ENCODE results near the gene CD274.
A peak's percentile ranks its signal among the peaks of the same experiment; 100 is the strongest.
"Not testable (repeated sequence)": the region's sequence is repeated elsewhere in the genome, so short reads cannot be mapped to it uniquely, and the experiment has no call there.

Gene CD274

GRCh38 chr9:5438301-5439162, 11.8 kb upstream of the CD274 start:
- no peak for DNase-seq

DNA sequence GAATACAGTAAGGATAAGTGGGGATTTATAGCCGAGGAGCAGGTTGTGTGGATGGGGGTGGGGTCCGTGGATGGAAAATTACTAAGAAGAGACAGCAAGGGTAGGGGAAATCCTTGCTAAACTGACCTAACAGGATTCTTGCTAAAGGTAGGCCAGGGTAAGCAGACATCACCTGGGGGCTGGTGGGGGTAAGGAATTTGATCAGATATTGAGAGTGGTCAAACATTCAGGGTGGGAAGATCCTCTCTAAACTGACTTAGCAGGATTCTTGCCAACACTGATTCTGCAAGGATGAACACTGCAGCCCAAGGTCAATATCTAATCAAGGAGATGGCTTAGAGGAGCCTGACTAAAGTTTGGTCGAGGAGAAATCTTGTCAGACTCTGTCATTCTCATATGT, 9.9 kb upstream of the CD274 start:
- DNase-seq: no peak

DNA sequence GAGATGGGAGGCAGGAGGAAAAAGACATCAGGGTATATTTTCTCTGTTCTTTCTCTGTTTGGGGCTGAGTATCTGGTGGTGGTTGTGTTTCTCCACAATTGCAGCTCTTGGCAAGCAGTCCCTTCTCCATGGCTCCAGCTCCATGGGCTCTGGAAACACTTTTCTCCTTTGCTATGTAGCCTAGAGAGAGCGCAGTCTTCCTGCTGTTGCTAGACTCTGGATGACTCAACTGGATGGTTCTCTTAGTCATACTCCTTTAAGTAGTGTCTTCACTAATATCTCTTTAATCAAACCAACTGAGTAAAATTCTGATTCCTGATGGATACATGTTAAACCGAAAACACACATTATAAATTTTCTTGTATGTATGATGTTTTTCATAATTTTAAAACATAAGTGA, 9.3 kb upstream of the CD274 start:
- no peak for DNase-seq

DNA sequence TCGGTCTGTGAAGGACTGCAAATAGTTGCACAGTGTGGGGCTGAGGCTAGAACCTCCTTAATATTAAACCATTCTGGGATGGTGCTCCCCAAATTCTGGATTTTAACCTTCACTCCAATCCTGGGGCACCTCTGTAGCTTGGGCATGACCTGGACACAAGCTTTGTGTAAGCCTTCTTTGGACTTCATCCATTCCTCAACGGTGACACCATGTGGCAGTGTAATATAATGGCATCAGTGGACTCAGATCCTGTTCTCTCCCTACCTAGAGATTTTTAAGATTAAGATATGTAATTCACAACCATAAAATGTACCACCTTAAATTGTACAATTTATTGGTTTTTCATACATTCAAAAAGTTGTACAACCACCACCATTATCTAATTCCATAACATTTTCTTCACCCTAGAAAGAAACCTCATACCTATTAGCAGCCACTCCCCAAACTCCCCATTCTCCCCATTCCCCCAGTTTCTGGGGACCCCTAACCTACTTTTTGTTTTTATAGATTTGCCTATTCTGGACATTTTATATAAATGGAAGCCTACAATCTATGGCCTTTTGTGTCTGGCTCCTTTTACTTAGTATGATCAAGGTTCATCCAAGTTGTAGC, 7.8 kb upstream of the CD274 start:
- peak; percentile 14 for DNase-seq

- no peak for DNase-seq
Measured at GRCh38 chr9:5443850-5444249, 6.5 kb upstream of the CD274 start.

GRCh38 chr9:5445096-5445495, 5.2 kb upstream of the CD274 start:
- not testable (repeated sequence) for DNase-seq

GRCh38 chr9:5445886-5446285, 4.5 kb upstream of the CD274 start:
- DNase-seq: no peak

DNA sequence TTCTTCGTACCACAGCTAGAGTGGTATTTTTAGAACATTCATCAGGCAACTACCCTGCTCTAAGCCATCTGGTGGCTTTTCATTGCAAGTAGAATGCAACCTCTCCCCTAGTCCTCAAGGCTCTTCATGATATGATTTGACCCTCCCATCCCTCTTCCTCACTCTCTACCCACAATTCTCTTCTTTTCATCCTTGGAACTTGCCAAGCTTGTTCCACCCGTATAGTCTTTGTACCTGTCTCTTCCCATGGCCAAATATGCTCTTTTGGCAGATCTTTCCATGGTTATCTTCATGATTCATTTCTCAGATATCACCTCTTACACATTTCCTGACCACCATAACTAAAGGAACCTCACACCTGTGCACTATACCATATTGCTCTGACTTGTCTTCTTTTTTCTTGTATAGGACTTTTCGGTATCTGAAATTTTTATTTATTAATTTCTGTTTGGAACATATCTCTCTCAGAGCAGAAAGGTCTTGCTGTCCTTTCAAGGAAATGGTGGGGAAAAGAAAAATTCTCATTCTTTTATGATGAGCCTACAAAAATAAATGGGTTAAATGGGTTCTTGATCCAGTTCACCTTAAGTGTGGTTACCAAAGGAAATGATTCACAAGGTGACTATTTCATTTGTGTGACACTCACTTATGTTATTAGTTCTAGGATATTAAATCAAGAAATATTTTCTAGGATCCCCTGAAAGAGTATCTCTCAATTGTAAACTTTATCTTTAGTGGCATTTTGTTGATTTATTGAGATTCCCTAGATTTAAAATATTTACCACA, 3.7 kb upstream of the CD274 start:
- no peak for DNase-seq

GRCh38 chr9:5447337-5447736, 3.0 kb upstream of the CD274 start:
- no peak for DNase-seq

- no peak for DNase-seq
Measured at GRCh38 chr9:5448016-5448415, 2.3 kb upstream of the CD274 start.

GRCh38 chr9:5448461-5449435, 1.6 kb upstream of the CD274 start:
- DNase-seq: no peak

- no peak for DNase-seq
Measured at GRCh38 chr9:5449521-5450358, 602 bp upstream of the CD274 start.

GRCh38 chr9:5452286-5452609, 1.9 kb downstream of the CD274 start:
- no peak for DNase-seq

GRCh38 chr9:5453004-5453403, 2.7 kb downstream of the CD274 start:
- DNase-seq: no peak

- DNase-seq: no peak
Measured at GRCh38 chr9:5453673-5454072, 3.3 kb downstream of the CD274 start.

GRCh38 chr9:5455181-5455580, 4.8 kb downstream of the CD274 start:
- DNase-seq: no peak

GRCh38 chr9:5459289-5459829, 9.0 kb downstream of the CD274 start:
- DNase-seq: no peak

- DNase-seq: no peak
Measured at GRCh38 chr9:5460157-5460556, 9.8 kb downstream of the CD274 start.

- DNase-seq: not testable (repeated sequence)
Measured at GRCh38 chr9:5464831-5465330, 14.5 kb downstream of the CD274 start.

DNA sequence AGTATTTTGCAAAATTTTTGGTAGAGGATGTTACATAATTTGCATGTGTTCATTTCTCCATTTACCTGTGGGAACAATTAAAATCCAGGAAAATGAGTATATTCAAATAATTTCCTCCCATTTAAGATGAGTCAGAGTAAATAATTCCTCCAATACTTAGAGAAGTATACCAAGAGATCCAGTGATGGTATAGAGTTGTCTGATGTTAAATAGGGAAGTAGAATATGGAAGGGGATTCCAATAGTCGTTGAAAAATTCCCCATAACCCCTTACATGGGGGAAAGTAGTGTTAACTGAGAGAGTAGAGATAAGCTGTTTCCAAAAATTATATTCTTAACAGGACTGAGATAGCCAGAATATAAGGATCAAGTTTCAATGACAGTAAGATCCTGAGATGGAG, 15.7 kb downstream of the CD274 start:
- no peak for DNase-seq

GRCh38 chr9:5466766-5467165, 16.4 kb downstream of the CD274 start:
- DNase-seq: no peak

Measured in retina (tissue), 1 donor.